ENCODE measurements around the gene THRB.

GRCh38 chr3:24151594-24151993 lies 343.1 kb downstream of the THRB start:
- no peak for TF ChIP-seq CTCF (IDR thresholded peaks at IDR 0.05; ENCODE audit: insufficient read depth, low read length, poor library complexity, severe bottlenecking)
- no peak for TF ChIP-seq EZH2phosphoT487 (conservative IDR thresholded peaks at IDR 0.05; ENCODE audit: low read length)

Data from SU-DHL-6 (cell line).